Measurements from ENCODE around the gene UCMA. TPM values are rescaled to one million over a fixed set of nuclear protein-coding genes. Genes with fewer than 3 reads are reported as not detected.

Gene UCMA
- total and polyA plus RNA-seq, 10 of the 15 experiments (the other 5 are each of a cell fraction or from before 2014, with no cell fraction given): 0.15 TPM; not detected in 9

- no peak for TF ChIP-seq TBL1XR1 (IDR thresholded peaks at IDR 0.05; ENCODE audit: low read depth, low read length)
- no peak for TF ChIP-seq SKIL (IDR thresholded peaks at IDR 0.05; ENCODE audit: low read depth, poor library complexity, severe bottlenecking)
- no peak for TF ChIP-seq ATF2 (IDR thresholded peaks at IDR 0.05; ENCODE audit: low read length)
Observed at GRCh38 chr10:13272164-13272571, 38.0 kb upstream of the UCMA start (continued).

GRCh38 chr10:13271552-13272163 lies 37.5 kb upstream of the UCMA start:
- peak overlapping the region; percentile 39; the same call in 1 of the 2 replicates for H2AFZ ChIP-seq (ENCODE audit: control insufficient read depth, low read depth, low read length)
- no peaks in the 10 kb centered on the region for H4K20me1 ChIP-seq (ENCODE audit: control insufficient read depth, insufficient read depth)
- no peaks in the 10 kb centered on the region for H3K9me3 ChIP-seq (replicated peaks; ENCODE audit: control insufficient read depth, insufficient read depth, low read length)
- H3K4me2 ChIP-seq (ENCODE audit: control insufficient read depth, insufficient read depth): 0 out of 2 replicates have a peak overlapping the region, but pooled peaks have one; percentile 19
- ChIA-PET RAD21 (ENCODE audit: unreplicated experiment) (interaction anchor here (1.2 kb wide), 1 partner anchor 32 kb away, joined by 5 read pairs; no protein-coding TSS in a partner anchor), CTCF (interaction anchor here (0.9 to 4.9 kb wide), 4 partner anchors 20 to 31 kb away, joined by 3 to 22 read pairs (median 4); partner anchors contain the start of gene PHYH), POLR2A (no interaction called here), SMC1A (ENCODE audit: uncharacterized antibody, unreplicated experiment) (interaction anchor here (1.7 kb wide), 2 partner anchors 17 to 32 kb away, joined by 5 to 6 read pairs; no protein-coding TSS in a partner anchor)
- no TSS peak for BruUV-seq (replicated peaks)
- H3K4me3 ChIP-seq: no peak overlapping the region
- H3K27me3 ChIP-seq (replicated peaks in 1 of 2; ENCODE audit: control insufficient read depth in 2 of 2, insufficient read depth in 2 of 2, low read length in 1 of 2): no peaks in the 10 kb centered on the region
- intact Hi-C loops (cut with micrococcal nuclease; ENCODE audit: unreplicated experiment) (loop anchor here (1.0 kb wide), 2 partner anchors 31 to 81 kb away; no protein-coding TSS in a partner anchor), in situ Hi-C loops (cut with MboI) (no loop called here)
- peaks cover 4% of the 10 kb centered on the region; the same call in 1 of the 2 replicates for H3K4me1 ChIP-seq (ENCODE audit: control insufficient read depth, insufficient read depth, low read length)
- H3K9ac ChIP-seq (ENCODE audit: control insufficient read depth, insufficient read depth, low read length): no peak overlapping the region
- H3K36me3 ChIP-seq (ENCODE audit: control insufficient read depth in 2 of 2, insufficient read depth in 2 of 2, low read length in 1 of 2): no peaks in the 10 kb centered on the region
- no peak for DNase-seq (ENCODE audit: low read depth, low spot score)
- H3K27ac ChIP-seq (ENCODE audit: control insufficient read depth, insufficient read depth): no peak overlapping the region
- peak; percentile 97 for ATAC-seq
- FAIRE-seq: no peak
- no peaks in the 10 kb centered on the region for H3K79me2 ChIP-seq (ENCODE audit: control insufficient read depth, insufficient read depth, low read length)
- 31% methylated on average over 14 of the region's 14 CpGs for WGBS (ENCODE audit: insufficient coverage, insufficient replicate concordance, low lambda C conversion rate, missing lambda C conversion rate)
- TF ChIP-seq ELK1 (IDR thresholded peaks at IDR 0.05; ENCODE audit: low read depth, low read length) (no peak), POLR2AphosphoS5 (IDR thresholded peaks at IDR 0.05; ENCODE audit: low read length) (no peak), CREB1 (IDR thresholded peaks at IDR 0.05; ENCODE audit: low read depth) (no peak), SMC3 (IDR thresholded peaks at IDR 0.05; ENCODE audit: borderline replicate concordance, low read length) (peak; percentile 65; the same call in 1 of the 2 replicates), ZNF274 (IDR thresholded peaks at IDR 0.05; ENCODE audit: insufficient read depth, insufficient read length) (no peak), YY1 (IDR thresholded peaks at IDR 0.05; ENCODE audit: low read depth, low read length) (no peak), NFXL1 (IDR thresholded peaks at IDR 0.05; ENCODE audit: borderline replicate concordance) (no peak), SREBF1 (IDR thresholded peaks at IDR 0.05; ENCODE audit: low read length) (no peak), NRF1 (conservative IDR thresholded peaks at IDR 0.05; ENCODE audit: low read depth, low read length) (no peak), KDM1A (IDR thresholded peaks at IDR 0.05; ENCODE audit: borderline replicate concordance) (no peak), TARDBP (IDR thresholded peaks at IDR 0.05; ENCODE audit: borderline replicate concordance) (no peak), CTCF (IDR thresholded peaks at IDR 0.05 in 2 of 3, conservative IDR thresholded peaks at IDR 0.05 in 1 of 3; ENCODE audit: control insufficient read depth in 2 of 3, extremely low read depth in 1 of 3, insufficient read depth in 1 of 3, low read depth in 3 of 3, low read length in 3 of 3) (peak; percentile 55 to 72 (median 62)), TCF12 (IDR thresholded peaks at IDR 0.05; ENCODE audit: low read depth, low read length) (0 out of 2 replicates have a peak, but pooled peaks have one; percentile 3), RBBP5 (conservative IDR thresholded peaks at IDR 0.05) (no peak)
